Stimulated activated CD8-positive, alpha-beta memory T cell treated with anti-CD3 and anti-CD28 coated beads, Interleukin-4, amount 100 ng/mL, for 4 hours (primary cell): ENCODE measurements around the gene CPVL.
"Not testable (repeated sequence)": the region's sequence is repeated elsewhere in the genome, so short reads cannot be mapped to it uniquely, and the experiment has no call there.

Source experiments
- DNase-seq, 2 donors: peaks; one replicate each; pipeline ENCODE4 v3.0.0-alpha.2; 2020; ENCODE audit warnings: low read depth in 2 of 2, low spot score in 1 of 2

The CPVL gene

DNA sequence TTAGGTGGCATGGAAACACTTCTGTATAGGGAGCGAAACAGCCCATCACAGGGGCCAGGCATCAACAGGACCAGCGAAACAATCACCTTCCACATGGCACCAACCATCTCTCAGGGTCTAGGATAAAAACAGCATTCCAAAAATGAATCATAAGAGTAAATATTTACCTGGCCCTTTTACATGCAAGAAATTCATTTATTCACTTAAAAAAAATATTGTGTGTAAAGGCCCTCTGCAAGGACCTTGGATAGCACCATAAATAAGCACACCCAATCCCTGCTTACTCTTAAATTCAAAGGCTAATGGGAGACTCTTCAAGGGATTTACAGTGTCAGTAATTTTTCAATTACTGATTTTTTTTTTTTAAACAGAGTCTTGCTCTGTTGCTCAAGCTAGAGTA lies 25.4 kb downstream of the CPVL start:
- DNase-seq = no peak

GRCh38 chr7:29119538-29119937 lies 26.8 kb downstream of the CPVL start:
- DNase-seq = no peak

GRCh38 chr7:29116361-29117200 lies 29.8 kb downstream of the CPVL start:
- DNase-seq = no peak

DNA sequence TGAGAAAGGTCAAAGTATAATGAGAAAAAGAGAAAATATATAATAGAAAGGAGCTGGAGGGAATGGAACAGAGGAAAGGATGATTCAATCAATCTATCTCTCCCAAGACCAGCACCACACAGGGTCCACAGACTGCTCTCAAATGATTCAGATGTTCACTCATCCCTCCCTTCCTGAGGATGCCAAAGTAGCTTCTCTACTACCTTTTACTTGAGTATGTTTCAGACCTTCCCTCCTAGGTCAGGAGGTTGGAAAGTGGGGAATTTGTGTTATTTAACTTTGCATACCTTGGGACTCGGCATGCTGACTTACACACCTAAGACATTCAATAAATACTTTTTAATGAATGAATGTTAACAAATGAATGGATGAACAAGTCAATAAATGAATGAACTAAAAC lies 30.6 kb downstream of the CPVL start:
- no peak for DNase-seq

GRCh38 chr7:29115130-29115687 lies 31.1 kb downstream of the CPVL start:
- DNase-seq = no peak

DNA sequence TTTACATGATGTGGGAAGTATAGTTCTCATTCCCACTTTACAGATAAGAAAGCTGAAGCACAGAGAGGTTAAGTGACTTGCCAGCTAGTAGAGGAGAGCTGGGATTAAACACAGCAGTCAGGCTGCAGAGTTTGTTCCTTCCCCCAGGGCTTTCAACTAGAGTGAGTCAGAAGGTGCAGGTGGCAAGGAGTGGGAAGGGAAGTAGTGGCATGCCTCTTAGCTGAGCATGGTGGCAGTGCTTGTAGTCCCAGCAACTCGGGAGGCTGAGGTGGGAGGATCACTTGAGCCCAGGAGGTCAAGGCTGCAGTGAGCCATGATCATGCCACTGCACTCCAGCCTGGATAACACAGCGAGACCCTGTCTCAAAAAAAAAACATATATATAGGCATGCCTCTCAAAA lies 32.1 kb downstream of the CPVL start:
- DNase-seq = not testable (repeated sequence)

DNA sequence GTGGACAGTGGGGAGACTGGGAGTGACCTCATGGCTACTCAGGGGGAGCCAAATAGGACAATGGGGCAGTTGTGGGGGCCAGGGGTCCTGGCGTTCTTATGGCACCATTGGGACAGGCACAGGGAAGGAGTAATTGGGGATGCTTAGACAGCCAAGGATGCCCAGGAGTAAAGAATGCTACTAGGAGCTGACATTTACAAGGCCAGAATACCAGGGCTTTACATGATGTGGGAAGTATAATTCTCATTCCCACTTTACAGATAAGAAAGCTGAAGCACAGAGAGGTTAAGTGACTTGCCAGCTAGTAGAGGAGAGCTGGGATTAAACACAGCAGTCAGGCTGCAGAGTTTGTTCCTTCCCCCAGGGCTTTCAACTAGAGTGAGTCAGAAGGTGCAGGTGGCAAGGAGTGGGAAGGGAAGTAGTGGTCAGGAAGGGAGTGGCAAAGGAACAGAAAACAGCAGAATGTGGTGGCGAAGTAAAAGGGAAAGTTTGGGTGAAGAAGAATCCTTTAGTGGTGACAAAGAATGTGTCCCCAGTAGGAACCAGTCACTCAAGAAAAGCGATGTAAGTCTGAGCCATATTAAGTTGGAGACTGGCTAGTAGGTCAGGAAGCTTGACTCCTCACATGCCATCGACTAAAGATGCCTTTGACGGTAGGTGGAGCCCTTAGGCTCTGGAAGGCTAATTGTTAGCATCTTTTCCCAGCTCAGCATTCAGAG lies 32.8 kb downstream of the CPVL start:
- DNase-seq = no peak

GRCh38 chr7:29112721-29113120 lies 33.6 kb downstream of the CPVL start:
- DNase-seq = no peak

- no peak for DNase-seq
Observed at GRCh38 chr7:29109899-29110298, 36.4 kb downstream of the CPVL start.

DNA sequence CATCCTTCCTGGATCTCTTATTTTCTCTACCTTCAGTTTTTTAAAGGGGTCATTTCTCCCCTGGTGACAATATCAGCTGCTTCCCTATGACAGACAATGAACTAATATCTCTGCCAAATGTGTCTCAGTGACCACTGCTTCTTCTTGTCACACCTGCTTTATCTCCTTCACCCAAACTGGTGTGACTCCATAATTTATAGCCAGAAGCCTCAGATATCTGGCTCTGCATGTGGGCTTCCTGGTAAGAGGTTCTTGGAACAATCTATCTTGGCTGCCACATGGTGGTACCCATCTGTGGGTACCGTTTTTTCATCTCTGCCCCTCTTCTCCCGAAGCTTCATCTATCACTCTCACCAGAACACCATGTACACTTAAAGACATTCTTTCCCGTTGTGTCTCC lies 37.0 kb downstream of the CPVL start:
- no peak for DNase-seq

DNA sequence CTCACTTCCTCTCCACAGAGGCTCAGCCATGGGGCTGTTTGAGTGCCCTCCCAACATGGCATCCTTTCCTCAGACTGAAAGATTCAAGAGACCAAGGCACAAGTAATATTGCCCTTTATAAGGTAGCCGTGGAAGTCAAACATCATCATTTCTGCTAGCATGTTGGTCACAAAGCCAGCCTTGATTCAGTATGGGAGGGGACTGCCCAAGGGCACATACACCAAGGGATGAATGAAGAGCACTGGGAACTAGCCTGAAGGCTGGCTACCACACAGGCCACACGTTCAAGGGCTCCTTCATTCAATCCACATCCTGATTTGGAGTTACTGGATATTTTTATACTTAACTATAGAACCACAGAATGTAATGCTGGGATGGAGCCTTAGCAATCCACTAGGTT lies 39.3 kb downstream of the CPVL start:
- DNase-seq = no peak

DNA sequence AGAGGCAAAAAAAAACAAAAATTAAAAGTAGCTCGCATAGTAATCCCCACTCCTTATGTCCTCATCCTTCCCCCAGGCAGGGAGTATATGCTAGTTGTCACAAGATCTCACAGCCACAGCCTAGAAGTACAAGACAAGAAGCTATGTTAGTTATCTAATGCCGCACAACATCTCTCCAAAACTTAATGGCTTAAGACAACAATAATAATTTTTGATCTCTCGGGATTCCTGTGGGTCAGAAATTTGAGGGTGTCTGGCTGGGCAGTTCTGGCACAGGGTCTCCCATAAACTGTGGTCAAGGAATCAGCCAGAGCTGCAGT lies 39.7 kb downstream of the CPVL start:
- DNase-seq = no peak

DNA sequence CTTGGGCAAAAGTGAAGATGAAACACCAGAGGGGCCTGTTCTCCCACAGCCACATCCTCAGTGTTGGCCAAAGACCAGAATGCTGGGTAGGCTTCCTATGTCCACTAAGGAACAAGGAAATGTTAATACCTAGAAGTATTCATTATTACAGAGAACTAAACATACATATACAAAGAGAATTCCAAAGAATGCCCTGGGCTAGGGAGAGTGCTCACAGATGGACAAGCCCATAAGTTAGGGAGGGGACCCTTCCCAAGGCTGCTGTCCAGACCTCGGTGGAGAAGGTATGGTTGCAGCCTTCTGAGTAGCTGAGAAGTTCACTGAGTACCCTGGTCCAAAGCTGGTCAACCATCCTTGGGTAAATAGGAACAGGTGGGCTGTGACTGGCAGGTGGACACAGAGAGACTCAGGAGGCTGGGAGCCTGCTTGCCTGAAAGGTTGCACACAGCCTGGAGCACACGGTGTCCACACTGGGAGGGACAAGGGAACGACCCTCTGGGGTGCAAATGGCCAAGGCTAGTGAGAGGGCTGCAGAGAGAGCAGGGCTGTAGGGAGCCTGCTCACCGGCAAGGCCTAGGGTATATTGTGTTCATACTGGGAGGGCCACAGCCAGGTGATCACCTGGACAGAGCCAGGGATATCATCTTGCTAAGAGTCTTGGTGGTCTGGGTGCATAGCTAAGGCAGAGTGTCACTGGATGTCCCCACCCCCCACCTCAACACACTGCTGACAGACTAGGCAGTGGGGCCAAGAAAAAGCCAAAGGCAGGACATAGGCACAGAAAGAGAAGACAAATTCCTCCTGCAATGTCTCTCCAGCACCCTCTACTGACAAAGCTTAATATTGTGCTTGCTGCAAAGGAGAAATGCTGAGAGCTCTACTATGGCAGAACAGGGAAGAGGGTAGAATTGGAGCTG lies 40.3 kb downstream of the CPVL start:
- DNase-seq = no peak

DNA sequence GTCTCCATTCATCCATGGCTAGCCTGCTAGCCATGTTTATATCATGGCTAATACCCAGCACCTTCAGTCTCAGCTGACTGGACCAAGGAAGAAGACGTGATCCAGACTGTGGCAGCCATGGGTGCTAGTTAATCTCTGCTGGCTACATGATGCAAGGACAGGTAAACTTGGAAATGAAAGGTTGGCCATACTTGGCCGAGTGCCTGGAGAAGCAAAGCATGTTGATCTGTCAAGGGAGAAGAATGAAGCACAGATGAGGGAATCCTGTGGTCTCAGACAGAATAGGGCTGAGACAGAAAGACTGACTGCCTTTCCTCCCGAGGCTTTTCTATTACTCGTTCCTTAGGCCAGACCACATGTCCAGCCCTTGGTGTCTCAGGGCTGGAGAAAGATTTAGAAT lies 41.1 kb downstream of the CPVL start:
- DNase-seq = no peak

- DNase-seq = peak in 1 of 2 donors; percentile 3
Observed at GRCh38 chr7:29102558-29103151, 43.7 kb downstream of the CPVL start.

GRCh38 chr7:29100924-29101323 lies 45.4 kb downstream of the CPVL start:
- no peak for DNase-seq

GRCh38 chr7:29099896-29100847 lies 46.2 kb downstream of the CPVL start:
- DNase-seq = no peak

DNA sequence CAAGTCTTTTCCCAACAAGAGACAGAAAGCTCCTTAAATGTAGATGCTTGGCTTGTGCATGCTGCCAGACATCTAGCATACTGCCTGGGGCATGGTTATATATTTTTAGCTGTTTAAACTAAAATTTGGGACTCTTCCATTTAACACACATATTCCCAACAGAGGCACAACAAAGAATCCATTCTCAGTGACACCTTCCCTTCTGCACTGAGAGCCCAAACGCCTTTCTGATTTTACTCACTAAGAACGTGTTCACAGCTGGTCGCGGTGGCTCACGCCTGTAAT lies 49.9 kb downstream of the CPVL start:
- DNase-seq = no peak

DNA sequence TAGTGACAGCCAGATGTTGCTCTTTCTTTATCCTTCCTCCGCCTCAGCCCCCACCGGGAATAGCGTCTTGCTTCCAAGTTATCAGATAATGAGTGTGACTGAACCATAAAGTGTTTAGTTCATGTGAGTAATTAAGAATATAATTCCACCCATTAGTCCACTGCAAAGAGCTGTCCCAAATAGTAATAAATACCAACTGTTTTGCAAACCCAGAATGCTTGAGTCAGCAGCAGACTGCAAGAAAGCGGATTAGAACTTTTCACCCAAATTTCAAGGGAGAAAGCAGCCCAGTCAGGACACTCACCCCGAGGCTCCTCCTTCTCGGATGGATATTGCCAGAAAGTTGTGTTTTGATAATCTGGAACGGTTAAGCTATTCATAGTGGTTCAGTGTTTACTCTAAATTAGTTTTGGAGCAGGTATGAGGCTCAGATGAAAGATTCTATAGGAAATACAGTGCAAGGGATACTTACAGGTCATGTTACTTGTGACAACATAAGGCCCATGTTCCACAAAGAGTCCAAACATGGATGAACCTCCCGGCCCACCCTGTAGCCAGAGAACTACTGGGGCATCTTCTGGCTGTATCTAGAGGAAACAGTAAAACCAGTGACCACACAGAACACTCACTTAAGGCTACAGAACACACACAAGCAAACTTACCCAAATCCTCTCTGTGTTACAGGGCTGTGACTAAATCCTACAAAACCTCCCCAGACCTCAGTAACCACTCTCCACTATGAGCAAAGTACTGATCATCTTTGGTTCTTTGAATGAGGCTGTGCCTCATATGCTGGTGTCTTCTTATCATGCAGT lies 50.5 kb downstream of the CPVL start:
- DNase-seq = no peak
